Fibroblast of pulmonary artery (primary cell): ENCODE measurements around the gene SGCD.

Experiments
- DNase-seq: peaks from one replicate; pipeline ENCODE4 v3.0.0-alpha.2; 2010; ENCODE audit warnings: low read depth
- H3K4me3 ChIP-seq: replicated peaks from 2 replicates; pipeline ENCODE4 v1.5.1; 2011; ENCODE audit warnings: low read depth, mild to moderate bottlenecking, control low read depth, low read length, moderate library complexity
- TF ChIP-seq, protein P1 (sequence below): IDR thresholded peaks from 2 replicates; pipeline ENCODE4 v1.5.1; 2011; ENCODE audit warnings: mild to moderate bottlenecking, control low read depth, low read length, inconsistent platforms; ENCODE audit errors: missing control alignments

The SGCD gene

DNA sequence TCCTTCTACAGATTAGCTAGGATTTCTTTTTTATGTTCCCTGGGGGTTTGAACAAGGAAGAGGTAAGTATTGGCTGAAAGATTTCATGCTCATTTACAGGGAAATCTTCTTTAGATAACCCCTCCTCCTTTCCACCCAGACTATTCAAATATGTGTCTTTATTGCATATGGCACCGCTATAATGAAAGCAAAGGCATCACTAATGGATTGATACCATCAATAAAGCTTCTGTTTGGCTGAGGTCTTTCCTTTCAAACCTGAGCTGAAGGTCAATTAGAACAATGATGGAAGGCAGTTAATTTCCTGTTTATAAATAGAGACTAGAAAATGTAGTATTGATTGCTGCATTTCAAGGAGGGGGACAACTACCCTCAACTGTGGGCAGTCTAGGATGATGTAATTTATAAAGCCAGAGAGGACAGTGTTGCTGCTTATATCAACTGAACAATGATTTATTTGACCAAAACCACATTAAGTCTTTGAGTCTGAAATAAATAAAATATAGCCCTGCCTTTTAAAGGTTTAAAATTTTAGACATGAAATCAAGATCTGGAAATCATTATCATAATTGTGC lies 132.9 kb downstream of the SGCD start:
- TF ChIP-seq, protein P1, sequence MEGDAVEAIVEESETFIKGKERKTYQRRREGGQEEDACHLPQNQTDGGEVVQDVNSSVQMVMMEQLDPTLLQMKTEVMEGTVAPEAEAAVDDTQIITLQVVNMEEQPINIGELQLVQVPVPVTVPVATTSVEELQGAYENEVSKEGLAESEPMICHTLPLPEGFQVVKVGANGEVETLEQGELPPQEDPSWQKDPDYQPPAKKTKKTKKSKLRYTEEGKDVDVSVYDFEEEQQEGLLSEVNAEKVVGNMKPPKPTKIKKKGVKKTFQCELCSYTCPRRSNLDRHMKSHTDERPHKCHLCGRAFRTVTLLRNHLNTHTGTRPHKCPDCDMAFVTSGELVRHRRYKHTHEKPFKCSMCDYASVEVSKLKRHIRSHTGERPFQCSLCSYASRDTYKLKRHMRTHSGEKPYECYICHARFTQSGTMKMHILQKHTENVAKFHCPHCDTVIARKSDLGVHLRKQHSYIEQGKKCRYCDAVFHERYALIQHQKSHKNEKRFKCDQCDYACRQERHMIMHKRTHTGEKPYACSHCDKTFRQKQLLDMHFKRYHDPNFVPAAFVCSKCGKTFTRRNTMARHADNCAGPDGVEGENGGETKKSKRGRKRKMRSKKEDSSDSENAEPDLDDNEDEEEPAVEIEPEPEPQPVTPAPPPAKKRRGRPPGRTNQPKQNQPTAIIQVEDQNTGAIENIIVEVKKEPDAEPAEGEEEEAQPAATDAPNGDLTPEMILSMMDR: no peak
- no peak for DNase-seq
- no peak overlapping the region for H3K4me3 ChIP-seq

DNA sequence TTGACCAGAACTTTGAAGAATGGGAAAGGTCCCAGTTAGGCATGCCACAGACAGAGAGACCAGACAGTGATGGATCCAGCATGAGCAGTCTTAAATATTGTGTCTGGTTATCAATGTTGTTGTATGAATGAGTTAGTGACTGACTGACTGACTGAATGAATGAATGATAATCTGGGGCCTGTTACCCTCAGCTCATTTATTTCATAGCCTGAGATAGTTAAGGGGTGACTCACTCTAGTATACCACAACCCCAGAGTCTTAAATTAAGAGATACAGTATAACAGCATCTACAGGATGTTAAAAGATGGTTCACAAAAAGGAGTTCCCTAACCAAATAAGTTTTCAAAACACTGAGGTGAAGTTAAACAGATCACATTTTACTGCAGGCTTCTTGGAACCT lies 133.5 kb downstream of the SGCD start:
- DNase-seq: no peak

DNA sequence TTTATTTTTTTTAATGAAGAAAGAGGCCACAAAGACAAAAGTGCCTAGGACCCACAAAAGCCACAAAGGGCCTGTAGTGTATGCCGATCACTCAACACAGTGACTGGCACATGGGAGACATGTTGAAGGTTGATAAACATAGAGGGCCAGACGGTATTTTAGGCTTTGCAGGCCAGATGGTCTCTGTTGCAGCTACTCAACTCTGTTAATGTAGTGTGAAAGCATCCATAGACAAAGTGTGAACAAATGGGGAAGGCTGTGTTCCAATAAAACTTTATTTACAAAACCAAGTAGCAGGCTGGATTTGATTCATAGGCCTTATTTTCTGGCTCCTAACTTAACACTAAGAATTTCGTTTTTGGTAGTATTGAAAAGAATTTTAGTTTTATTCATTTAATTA lies 139.9 kb downstream of the SGCD start:
- DNase-seq: no peak
- no peak overlapping the region for H3K4me3 ChIP-seq
- TF ChIP-seq, protein P1: no peak

More for the DNA sequence above, 133.5 kb downstream of the SGCD start:
- TF ChIP-seq, protein P1: no peak
- no peak overlapping the region for H3K4me3 ChIP-seq

DNA sequence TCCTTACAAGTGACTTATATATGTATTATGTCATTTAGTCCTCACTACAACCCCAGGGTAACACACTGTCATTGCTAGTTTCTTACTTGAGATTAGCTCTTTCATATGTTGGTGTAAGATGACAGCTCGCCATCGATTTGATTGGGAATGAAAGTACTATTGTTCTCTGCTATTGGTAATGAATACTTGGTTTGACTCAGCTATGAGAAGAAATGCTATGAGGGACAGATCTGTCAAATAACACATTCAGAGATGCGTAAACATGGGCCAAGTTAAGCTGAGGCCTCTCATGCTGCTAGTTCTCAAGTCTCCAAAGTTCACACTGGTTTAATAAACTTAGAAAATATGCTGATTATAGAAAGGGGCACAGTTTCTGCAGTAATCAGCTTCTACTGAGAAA lies 142.7 kb downstream of the SGCD start:
- TF ChIP-seq, protein P1: no peak
- H3K4me3 ChIP-seq: no peak overlapping the region
- DNase-seq: no peak

DNA sequence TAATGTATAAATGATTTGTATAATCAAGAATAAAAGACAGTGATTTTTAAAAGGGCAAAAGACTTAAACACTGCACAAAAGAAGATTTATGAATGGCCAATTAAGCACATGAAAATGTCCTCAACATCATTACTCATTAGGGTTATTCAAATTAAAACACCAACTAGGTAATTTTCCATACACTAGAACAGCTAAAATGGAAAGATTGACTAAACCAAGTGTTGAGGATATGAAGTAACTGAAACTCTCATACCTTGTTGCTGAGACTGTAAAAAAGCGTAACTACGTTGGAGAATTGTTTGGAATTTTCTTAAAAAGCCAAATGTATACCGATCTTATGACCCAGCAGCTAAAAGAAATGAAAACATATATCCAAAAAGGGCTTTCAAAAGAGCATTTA lies 144.9 kb downstream of the SGCD start:
- H3K4me3 ChIP-seq: no peak overlapping the region

DNA sequence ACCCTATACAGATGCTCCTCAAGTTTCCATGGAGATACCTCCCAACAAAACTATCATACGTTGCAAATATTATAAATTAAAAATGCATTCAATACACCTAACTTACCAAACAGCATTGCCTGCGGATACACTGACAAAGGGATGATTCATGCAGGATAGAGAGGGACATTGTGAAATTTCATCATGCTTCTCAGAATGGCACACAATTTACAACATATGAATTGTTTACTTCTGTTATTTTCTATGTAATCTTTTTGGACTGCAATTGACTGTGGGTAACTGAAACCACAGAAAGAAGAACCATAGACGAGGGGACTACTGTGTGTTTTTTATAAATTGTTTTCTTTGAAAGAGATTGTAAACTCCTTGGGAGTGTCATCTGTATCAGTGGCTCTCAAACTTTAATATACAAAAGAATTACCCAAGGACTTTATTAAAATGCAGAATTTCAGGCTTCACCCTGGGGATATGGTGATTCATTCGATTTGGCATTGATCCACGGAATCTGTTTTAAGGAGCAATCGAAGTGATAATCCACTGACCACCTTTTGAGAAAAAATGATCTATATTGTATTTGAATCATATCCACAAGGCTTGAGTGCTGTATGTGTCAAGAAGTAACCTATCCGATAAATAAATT lies 146.4 kb downstream of the SGCD start:
- TF ChIP-seq, protein P1: no peak
- H3K4me3 ChIP-seq: no peak overlapping the region
- DNase-seq: peak; percentile 78

More for the DNA sequence above, 144.9 kb downstream of the SGCD start:
- DNase-seq: no peak
- TF ChIP-seq, protein P1: no peak

DNA sequence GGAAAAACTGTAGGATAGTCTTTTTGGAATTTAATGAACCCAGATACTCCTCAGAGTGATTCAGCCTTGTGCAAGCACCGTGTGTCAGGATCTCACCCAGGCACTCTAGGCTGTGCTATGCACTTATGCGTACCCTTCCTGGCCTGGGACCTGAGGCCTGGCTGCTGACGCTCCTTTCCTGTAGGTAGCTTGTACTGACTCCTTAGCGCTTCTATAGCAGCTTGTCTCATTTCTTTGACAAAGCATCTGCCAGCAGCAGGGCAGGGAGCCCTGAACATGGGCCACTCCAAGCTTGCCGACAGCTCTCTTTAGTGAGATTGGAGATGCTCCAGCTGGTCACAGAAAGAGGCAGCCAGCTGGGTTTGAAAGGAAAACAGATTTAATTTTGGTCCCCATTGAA lies 147.3 kb downstream of the SGCD start:
- peak; percentile 59 for DNase-seq
- H3K4me3 ChIP-seq: no peak overlapping the region
- TF ChIP-seq, protein P1: no peak
